A673 (cell line): Measurements from ENCODE around the gene EPS8. TPM values are rescaled to one million over a fixed set of nuclear protein-coding genes. Genes with fewer than 3 reads are reported as not detected.

ENCODE experiments used
- BruUV-seq: library from RNA; stranded (reverse); fragments of 400-500 nt; replicated peaks from 2 replicates; lab custom pipeline; 2021; lab: Mats Ljungman, UMichigan
- CTCF ChIA-PET: fragments of 300-600 bp; sonication (Branson Sonifier 250); formaldehyde crosslinking; loops from one replicate; lab custom pipeline; 2022; ENCODE audit warnings: antibody characterized with exemption; lab: Charles Lee
- POLR2A ChIA-PET: fragments of 300-600 bp; sonication (Branson Sonifier 250); formaldehyde crosslinking; loops from one replicate; lab custom pipeline; 2022; ENCODE audit warnings: antibody characterized with exemption; ENCODE audit not compliant: low non-redundant PET; lab: Charles Lee
- DNase-seq: peaks from one replicate; pipeline ENCODE4 v3.0.0-alpha.2; 2015; ENCODE audit warnings: low spot score
- H3K27ac ChIP-seq: fragments of 200-600 bp; sonication (generic); 2 replicates; pipeline ENCODE4 v1.5.1; 2016; ENCODE audit warnings: mixed run types, low read depth, mild to moderate bottlenecking, mixed read lengths, antibody characterized with exemption, low read length; ENCODE audit not compliant: poor library complexity, severe bottlenecking
- H3K27me3 ChIP-seq: fragments of 200-600 bp; sonication (generic); replicated peaks from 2 replicates; pipeline ENCODE4 v1.6.1; 2017; ENCODE audit warnings: mixed run types, low read depth, mild to moderate bottlenecking, mixed read lengths, antibody characterized with exemption, low read length; ENCODE audit not compliant: insufficient read depth, poor library complexity
- H3K36me3 ChIP-seq: fragments of 200-600 bp; sonication (generic); 2 replicates; pipeline ENCODE4 v1.6.1; 2016; ENCODE audit warnings: mixed run types, mild to moderate bottlenecking, mixed read lengths, antibody characterized with exemption, low read length; ENCODE audit not compliant: insufficient read depth, poor library complexity, severe bottlenecking
- H3K4me1 ChIP-seq: fragments of 200-600 bp; sonication (generic); 2 replicates; pipeline ENCODE4 v1.6.1; 2017; ENCODE audit warnings: mixed run types, mild to moderate bottlenecking, mixed read lengths, antibody characterized with exemption, low read length; ENCODE audit not compliant: insufficient read depth, poor library complexity, severe bottlenecking
- H3K4me3 ChIP-seq: fragments of 200-600 bp; sonication (generic); 2 replicates; pipeline ENCODE4 v1.5.1; 2016; ENCODE audit warnings: low read depth, mixed run types, mild to moderate bottlenecking, mixed read lengths, low read length; ENCODE audit not compliant: poor library complexity, severe bottlenecking
- H3K9me3 ChIP-seq: fragments of 200-600 bp; sonication (generic); 2 replicates; pipeline ENCODE4 v1.6.1; 2016; ENCODE audit warnings: mixed run types, low read depth, mild to moderate bottlenecking, mixed read lengths, antibody characterized with exemption, low read length; ENCODE audit not compliant: poor library complexity, severe bottlenecking
- EZH2 ChIP-seq: fragments of 200-600 bp; sonication (generic); IDR thresholded peaks from 2 replicates; pipeline ENCODE4 v1.6.1; 2017; ENCODE audit warnings: borderline replicate concordance, low read depth, mild to moderate bottlenecking, mixed read lengths, antibody characterized with exemption, low read length; ENCODE audit not compliant: poor library complexity, severe bottlenecking
- intact Hi-C: fragments of 100-400 bp; cut with micrococcal nuclease; formaldehyde crosslinking; loops from one replicate; pipeline ENCODE4 v1.10.0; 2022; ENCODE audit not compliant: unreplicated experiment
- total RNA-seq: library from RNA; stranded (reverse); gene quantifications from 2 replicates; pipeline ENCODE4 v1.2.3, GENCODE V29; 2021
- TF ChIP-seq, protein P1 (sequence below): fragments of 300-800, 200-600 bp; sonication (generic); conservative IDR thresholded peaks from 2 replicates; pipeline ENCODE4 v1.5.1; 2017; ENCODE audit warnings: low read depth, mild to moderate bottlenecking, antibody characterized with exemption, low read length, moderate library complexity, mixed read lengths

The EPS8 gene
- total RNA-seq, 1 experiment from 2014 or later = 14.0 TPM

DNA sequence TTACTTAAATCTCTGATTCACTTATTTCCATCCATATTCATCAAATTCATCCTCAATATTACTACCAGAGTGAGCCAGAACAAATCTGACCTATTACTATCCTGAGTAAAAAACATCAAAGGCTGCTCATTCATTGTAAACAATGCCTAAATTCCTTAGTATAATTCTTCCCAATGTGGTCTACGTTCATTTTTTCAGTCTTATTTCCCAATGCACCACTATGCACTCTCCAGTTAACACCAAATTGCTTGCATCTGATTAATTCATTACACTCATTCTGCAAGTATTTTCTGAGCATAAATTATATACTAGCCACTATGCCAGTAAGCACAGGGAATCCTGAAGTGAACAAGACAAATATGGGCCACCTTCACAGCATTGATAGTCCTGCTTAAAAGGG, 110.0 kb downstream of the EPS8 start:
- TF ChIP-seq, protein P1, sequence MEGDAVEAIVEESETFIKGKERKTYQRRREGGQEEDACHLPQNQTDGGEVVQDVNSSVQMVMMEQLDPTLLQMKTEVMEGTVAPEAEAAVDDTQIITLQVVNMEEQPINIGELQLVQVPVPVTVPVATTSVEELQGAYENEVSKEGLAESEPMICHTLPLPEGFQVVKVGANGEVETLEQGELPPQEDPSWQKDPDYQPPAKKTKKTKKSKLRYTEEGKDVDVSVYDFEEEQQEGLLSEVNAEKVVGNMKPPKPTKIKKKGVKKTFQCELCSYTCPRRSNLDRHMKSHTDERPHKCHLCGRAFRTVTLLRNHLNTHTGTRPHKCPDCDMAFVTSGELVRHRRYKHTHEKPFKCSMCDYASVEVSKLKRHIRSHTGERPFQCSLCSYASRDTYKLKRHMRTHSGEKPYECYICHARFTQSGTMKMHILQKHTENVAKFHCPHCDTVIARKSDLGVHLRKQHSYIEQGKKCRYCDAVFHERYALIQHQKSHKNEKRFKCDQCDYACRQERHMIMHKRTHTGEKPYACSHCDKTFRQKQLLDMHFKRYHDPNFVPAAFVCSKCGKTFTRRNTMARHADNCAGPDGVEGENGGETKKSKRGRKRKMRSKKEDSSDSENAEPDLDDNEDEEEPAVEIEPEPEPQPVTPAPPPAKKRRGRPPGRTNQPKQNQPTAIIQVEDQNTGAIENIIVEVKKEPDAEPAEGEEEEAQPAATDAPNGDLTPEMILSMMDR = no peak
- TF ChIP-seq EZH2 = no peak
- Histone ChIP-seq H3K4me1 (peaks cover 4% of the 10 kb centered on the region), H3K4me3 (no peak overlapping the region), H3K27me3 (no peaks in the 10 kb centered on the region), H3K9me3 (no peaks in the 10 kb centered on the region), H3K27ac (no peak overlapping the region), H3K36me3 (no peaks in the 10 kb centered on the region)
- CTCF ChIA-PET = no interaction called here
- intact Hi-C loops = no loop called here
- DNase-seq = no peak
- BruUV-seq = no TSS peak
- POLR2A ChIA-PET = no interaction called here

DNA sequence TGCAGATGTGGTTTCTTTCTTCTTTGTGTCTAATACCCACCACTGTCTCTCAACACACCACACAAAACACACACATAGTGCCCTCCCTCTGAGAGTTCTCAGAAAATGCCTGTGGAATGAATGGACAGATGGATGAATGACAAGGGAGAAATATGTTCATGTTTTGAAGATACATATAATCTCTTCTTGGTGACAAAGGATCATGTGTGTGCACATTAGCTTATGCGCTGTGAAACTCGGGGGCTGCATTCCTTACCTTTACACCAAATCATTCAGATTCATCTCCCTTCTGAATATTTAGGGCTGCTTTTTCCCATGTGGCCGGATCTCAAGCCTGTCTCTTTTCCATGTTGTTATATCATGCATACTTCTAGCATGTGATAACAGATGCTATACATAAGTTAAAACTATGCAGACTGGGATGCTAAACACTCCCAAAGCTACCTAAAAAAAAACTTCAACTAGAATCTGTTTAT, 111.4 kb downstream of the EPS8 start:
- ChIA-PET POLR2A (no interaction called here), CTCF (no interaction called here)
- intact Hi-C loops = no loop called here
- Histone ChIP-seq H3K27me3 (no peaks in the 10 kb centered on the region), H3K4me1 (peaks cover 4% of the 10 kb centered on the region), H3K27ac (no peak overlapping the region), H3K9me3 (no peaks in the 10 kb centered on the region), H3K36me3 (no peaks in the 10 kb centered on the region), H3K4me3 (no peak overlapping the region)
- no peak for TF ChIP-seq EZH2
- TF ChIP-seq, protein P1 = no peak
- BruUV-seq = no TSS peak
- DNase-seq = no peak

DNA sequence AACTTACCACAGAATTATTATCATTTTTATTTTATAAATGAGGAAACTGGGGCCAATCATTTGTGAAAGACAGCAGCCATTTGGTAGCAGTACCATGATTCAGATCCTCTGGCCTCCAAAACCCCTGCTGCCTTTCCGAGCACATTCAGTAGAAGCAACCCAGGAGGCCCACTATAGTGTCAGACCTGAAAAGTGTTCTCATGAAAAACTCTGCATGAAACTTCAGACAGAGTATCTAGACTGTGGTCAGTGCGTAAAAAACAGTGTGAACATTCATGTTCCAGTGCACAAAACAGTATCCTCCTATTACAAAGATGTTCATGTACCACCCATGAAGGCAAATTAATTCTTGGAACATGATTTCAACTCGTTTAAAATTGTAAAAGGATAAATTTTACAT, 112.0 kb downstream of the EPS8 start:
- Histone ChIP-seq H3K4me3 (no peak overlapping the region), H3K27ac (no peak overlapping the region), H3K4me1 (peaks cover 4% of the 10 kb centered on the region), H3K36me3 (no peaks in the 10 kb centered on the region), H3K27me3 (no peaks in the 10 kb centered on the region), H3K9me3 (no peaks in the 10 kb centered on the region)
- intact Hi-C loops = no loop called here
- TF ChIP-seq EZH2 = no peak
- TF ChIP-seq, protein P1 = no peak
- ChIA-PET POLR2A (no interaction called here), CTCF (no interaction called here)
- peak; percentile 67 for DNase-seq
- no TSS peak for BruUV-seq
